Measurements from ENCODE around the gene CHODL. TPM values are rescaled to one million over a fixed set of nuclear protein-coding genes. Genes with fewer than 3 reads are reported as not detected.

The CHODL gene, protein sequence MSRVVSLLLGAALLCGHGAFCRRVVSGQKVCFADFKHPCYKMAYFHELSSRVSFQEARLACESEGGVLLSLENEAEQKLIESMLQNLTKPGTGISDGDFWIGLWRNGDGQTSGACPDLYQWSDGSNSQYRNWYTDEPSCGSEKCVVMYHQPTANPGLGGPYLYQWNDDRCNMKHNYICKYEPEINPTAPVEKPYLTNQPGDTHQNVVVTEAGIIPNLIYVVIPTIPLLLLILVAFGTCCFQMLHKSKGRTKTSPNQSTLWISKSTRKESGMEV
- total RNA-seq (2014; rRNA removed; shearing (Covaris generic)) = not detected in 2 replicates

DNA sequence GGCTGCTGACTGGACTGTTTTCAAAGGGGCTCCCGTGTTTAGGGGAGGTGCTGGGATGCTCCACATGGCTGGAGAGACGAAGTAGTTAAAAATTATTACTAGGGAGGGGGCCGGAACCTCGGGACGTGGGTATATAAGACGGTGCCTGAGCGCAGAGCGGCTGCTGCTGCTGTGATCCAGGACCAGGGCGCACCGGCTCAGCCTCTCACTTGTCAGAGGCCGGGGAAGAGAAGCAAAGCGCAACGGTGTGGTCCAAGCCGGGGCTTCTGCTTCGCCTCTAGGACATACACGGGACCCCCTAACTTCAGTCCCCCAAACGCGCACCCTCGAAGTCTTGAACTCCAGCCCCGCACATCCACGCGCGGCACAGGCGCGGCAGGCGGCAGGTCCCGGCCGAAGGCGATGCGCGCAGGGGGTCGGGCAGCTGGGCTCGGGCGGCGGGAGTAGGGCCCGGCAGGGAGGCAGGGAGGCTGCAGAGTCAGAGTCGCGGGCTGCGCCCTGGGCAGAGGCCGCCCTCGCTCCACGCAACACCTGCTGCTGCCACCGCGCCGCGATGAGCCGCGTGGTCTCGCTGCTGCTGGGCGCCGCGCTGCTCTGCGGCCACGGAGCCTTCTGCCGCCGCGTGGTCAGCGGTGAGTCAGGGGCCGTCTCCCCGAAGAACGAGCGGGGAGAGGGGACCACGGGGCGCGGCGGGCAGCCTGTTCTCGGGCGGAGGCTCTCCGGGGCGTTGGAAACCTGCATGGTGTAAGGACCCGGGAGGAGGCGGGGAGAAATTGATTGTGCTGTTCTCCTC is at the start of gene CHODL:
CHODL (plus strand) TSS at position 163 of the 793 bp plus-strand sequence; CDS start at position 554, 391 bp downstream.
- H3K9me3 ChIP-seq (replicated peaks) = no peaks in the 10 kb centered on the region
- no peak within 1 kb of the TSS for H3K4me3 ChIP-seq
- no peak for DNase-seq (ENCODE audit: low read depth in 1 of 2, low spot score in 2 of 2)
- no peaks in the 10 kb centered on the region for H3K36me3 ChIP-seq
- H3K27me3 ChIP-seq (replicated peaks) = no peaks in the 10 kb centered on the region
- no peak within 1 kb of the TSS for H3K27ac ChIP-seq
- H3K4me1 ChIP-seq (replicated peaks) = no peaks in the 10 kb centered on the region

DNA sequence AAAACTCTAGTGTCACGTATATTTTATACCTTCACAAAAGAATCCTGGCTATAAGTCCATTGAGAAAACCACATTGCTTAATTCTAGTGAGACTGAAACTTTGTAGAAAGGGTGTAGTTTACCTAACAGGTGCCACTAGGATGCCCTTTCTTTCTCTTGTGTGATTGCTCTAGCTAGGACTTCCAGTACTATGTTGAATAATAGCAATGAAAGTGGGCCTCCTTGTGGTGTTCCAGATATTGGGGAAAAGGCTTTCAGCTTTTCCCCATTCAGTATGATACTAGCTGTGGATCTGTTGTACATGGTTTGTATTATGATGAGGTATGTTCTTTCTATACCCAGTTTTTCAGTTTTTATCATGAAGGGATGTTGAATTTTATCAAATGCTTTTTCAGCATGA is 39.7 kb upstream of the CHODL start:
- no peak for DNase-seq (ENCODE audit: low read depth in 1 of 2, low spot score in 2 of 2)
- no peaks in the 10 kb centered on the region for H3K27me3 ChIP-seq (replicated peaks)
- no peak overlapping the region for H3K27ac ChIP-seq
- no peaks in the 10 kb centered on the region for H3K9me3 ChIP-seq (replicated peaks)
- no peaks in the 10 kb centered on the region for H3K36me3 ChIP-seq
- H3K4me1 ChIP-seq (replicated peaks) = no peaks in the 10 kb centered on the region
- no peak overlapping the region for H3K4me3 ChIP-seq

- Histone ChIP-seq H3K27me3 (replicated peaks) (no peaks in the 10 kb centered on the region), H3K9me3 (replicated peaks) (no peaks in the 10 kb centered on the region; the same call in 1 of the 2 replicates), H3K27ac (no peak overlapping the region), H3K4me1 (replicated peaks) (no peaks in the 10 kb centered on the region), H3K36me3 (no peaks in the 10 kb centered on the region), H3K4me3 (no peak overlapping the region)
- no peak for DNase-seq (ENCODE audit: low read depth in 1 of 2, low spot score in 2 of 2)
These were observed 26.3 kb upstream of the CHODL start for GRCh38 chr21:18218331-18218730.

DNA sequence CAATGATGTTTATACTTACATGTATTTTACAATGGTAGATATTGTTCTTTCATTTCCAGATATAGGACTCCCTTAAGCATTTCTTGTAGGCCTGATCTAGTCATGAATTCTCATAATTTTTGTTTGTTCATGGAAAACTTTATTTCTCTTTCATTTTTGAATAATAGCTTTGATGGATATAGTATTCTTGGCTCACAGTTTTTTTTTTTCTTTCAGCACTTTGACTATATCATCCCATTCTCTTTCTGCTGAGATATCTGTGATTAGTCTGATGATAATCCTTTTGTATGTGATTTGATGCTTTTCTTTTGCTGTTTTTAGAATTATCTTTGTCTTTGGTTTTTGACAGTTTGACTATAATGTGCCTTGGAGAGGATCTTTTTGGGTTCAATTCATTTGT is 24.1 kb upstream of the CHODL start:
- no peaks in the 10 kb centered on the region for H3K27me3 ChIP-seq (replicated peaks)
- no peak overlapping the region for H3K27ac ChIP-seq
- no peaks in the 10 kb centered on the region for H3K4me1 ChIP-seq (replicated peaks)
- DNase-seq (ENCODE audit: low read depth in 1 of 2, low spot score in 2 of 2) = no peak
- H3K4me3 ChIP-seq = no peak overlapping the region
- no peaks in the 10 kb centered on the region for H3K9me3 ChIP-seq (replicated peaks)
- no peaks in the 10 kb centered on the region for H3K36me3 ChIP-seq

- Histone ChIP-seq H3K9me3 (replicated peaks) (no peaks in the 10 kb centered on the region), H3K27ac (no peak overlapping the region), H3K27me3 (replicated peaks) (no peaks in the 10 kb centered on the region), H3K4me3 (no peak overlapping the region), H3K36me3 (no peaks in the 10 kb centered on the region), H3K4me1 (replicated peaks) (no peaks in the 10 kb centered on the region)
- no peak for DNase-seq (ENCODE audit: low read depth in 1 of 2, low spot score in 2 of 2)
These were observed 22.3 kb upstream of the CHODL start for GRCh38 chr21:18222346-18222745.

DNA sequence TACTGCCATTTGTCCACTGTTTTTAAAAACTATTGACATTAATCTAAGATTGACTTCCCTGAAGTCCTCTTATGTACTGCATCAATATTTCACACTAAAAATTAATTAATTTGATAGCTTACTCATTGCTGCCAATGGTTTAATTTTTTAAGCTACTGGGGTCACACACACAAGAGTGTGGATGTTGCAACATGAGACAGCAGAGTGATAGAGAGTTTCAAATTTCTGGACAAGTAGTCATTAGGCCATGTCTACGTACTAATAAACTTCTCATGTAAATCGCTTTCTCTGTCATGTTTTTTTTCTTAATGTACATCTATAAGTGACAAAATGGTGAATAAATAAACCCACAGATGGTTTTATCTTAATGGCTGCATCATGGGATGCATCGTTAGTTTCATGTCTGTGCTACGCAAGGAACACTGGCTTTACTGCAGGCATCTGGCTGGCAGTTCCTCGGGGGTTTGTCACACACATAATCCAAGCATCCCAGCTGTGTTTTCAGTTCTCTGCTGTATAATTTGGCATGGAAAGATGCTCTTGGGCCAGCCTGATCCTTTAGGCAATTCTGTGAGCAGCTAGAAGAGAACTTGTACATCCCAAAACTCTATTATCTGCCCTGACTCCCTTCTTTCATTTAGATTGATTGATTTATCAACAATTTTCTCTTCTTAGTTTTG is 16.4 kb upstream of the CHODL start:
- H3K27ac ChIP-seq = no peak overlapping the region
- no peaks in the 10 kb centered on the region for H3K9me3 ChIP-seq (replicated peaks)
- H3K4me3 ChIP-seq = no peak overlapping the region
- DNase-seq (ENCODE audit: low read depth in 1 of 2, low spot score in 2 of 2) = no peak
- no peaks in the 10 kb centered on the region for H3K36me3 ChIP-seq
- H3K27me3 ChIP-seq (replicated peaks) = no peaks in the 10 kb centered on the region
- H3K4me1 ChIP-seq (replicated peaks) = no peaks in the 10 kb centered on the region

GRCh38 chr21:18235545-18235944 is 9.1 kb upstream of the CHODL start:
- no peaks in the 10 kb centered on the region for H3K4me1 ChIP-seq (replicated peaks)
- no peaks in the 10 kb centered on the region for H3K27me3 ChIP-seq (replicated peaks)
- no peak for DNase-seq (ENCODE audit: low read depth in 1 of 2, low spot score in 2 of 2)
- H3K27ac ChIP-seq = no peak overlapping the region
- H3K4me3 ChIP-seq = no peak overlapping the region
- H3K9me3 ChIP-seq (replicated peaks) = no peaks in the 10 kb centered on the region
- no peaks in the 10 kb centered on the region for H3K36me3 ChIP-seq

DNA sequence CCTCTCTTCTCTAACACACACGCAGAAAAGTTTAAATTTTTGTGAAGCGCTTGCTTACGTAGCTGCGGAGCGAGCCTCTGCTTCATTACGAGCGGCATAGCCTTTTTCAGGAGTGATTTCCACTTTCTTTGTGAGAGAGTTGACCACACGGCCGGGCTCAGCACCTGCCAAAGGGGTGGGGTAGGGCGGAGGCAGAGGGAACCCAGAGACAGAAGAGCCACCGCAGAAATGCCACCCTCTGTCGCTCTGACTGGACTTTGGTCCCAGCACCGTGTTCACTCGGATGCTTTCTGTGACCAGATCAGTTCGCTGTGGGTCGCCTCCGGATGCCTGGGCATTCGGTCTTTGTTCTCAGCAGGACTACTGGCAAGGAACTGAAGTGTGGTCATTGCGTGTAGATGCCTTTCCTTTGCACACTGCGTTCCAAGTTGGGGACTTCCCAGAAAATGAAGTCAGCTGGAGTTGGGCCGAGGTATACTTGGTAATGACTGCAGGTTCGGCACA is 883 bp downstream of the CHODL start:
- Histone ChIP-seq H3K4me1 (replicated peaks) (no peaks in the 10 kb centered on the region), H3K36me3 (no peaks in the 10 kb centered on the region), H3K27me3 (replicated peaks) (no peaks in the 10 kb centered on the region), H3K4me3 (no peak overlapping the region), H3K9me3 (replicated peaks) (no peaks in the 10 kb centered on the region), H3K27ac (no peak overlapping the region)
- no peak for DNase-seq (ENCODE audit: low read depth in 1 of 2, low spot score in 2 of 2)

DNA sequence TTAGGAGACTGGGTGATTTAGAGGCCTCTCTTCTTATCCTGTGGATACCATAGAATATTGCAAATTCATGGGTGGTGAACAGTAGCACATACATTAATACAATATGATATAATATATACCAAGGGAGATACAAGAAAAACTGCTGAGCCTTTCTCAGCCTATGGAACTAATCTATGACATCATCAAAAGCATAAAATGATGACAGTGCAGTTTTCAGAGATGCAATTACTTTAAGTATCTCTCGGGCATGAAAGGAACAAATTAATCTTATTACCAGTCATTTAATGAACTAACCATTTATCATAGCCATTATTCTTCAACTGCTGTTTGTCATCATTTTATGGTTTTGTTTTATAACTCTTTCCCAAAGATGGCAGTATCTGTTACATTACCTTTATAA is 3.5 kb downstream of the CHODL start:
- DNase-seq (ENCODE audit: low read depth in 1 of 2, low spot score in 2 of 2) = no peak
- no peak overlapping the region for H3K4me3 ChIP-seq

DNA sequence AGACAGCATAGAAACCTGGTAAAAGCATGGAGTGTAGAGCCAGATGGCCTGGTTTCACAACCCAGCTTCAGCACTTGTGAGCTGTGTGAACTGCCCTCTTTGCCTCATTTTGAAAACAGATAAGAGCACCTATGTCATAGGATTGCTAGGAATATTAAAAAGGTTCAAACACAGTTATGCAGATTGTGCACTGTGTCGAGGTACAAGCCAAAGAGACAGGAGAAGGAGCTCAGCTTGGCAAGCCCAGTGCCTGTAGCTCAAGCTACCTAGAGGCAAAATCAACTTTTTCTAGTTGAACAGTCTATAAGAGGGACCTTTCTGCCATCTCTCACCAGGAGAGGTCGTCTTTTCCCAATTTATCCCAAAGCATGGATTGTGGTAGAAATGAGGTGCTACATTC is 5.0 kb downstream of the CHODL start:
- Histone ChIP-seq H3K36me3 (no peaks in the 10 kb centered on the region), H3K4me3 (no peak overlapping the region), H3K27ac (no peak overlapping the region), H3K9me3 (replicated peaks) (no peaks in the 10 kb centered on the region), H3K4me1 (replicated peaks) (no peaks in the 10 kb centered on the region), H3K27me3 (replicated peaks) (no peaks in the 10 kb centered on the region)
- no peak for DNase-seq (ENCODE audit: low read depth in 1 of 2, low spot score in 2 of 2)

More for the DNA sequence above, 3.5 kb downstream of the CHODL start:
- Histone ChIP-seq H3K36me3 (no peaks in the 10 kb centered on the region), H3K4me1 (replicated peaks) (no peaks in the 10 kb centered on the region), H3K27me3 (replicated peaks) (no peaks in the 10 kb centered on the region), H3K27ac (no peak overlapping the region), H3K9me3 (replicated peaks) (no peaks in the 10 kb centered on the region)

- H3K4me1 ChIP-seq (replicated peaks) = no peaks in the 10 kb centered on the region
- DNase-seq (ENCODE audit: low read depth in 1 of 2, low spot score in 2 of 2) = no peak
- no peaks in the 10 kb centered on the region for H3K9me3 ChIP-seq (replicated peaks)
- no peak overlapping the region for H3K4me3 ChIP-seq
- H3K27ac ChIP-seq = no peak overlapping the region
- H3K27me3 ChIP-seq (replicated peaks) = no peaks in the 10 kb centered on the region
- H3K36me3 ChIP-seq = no peaks in the 10 kb centered on the region
These were observed 6.4 kb downstream of the CHODL start for GRCh38 chr21:18251065-18251464.

GRCh38 chr21:18252256-18252655 is 7.6 kb downstream of the CHODL start:
- H3K27ac ChIP-seq = no peak overlapping the region
- DNase-seq (ENCODE audit: low read depth in 1 of 2, low spot score in 2 of 2) = no peak
- H3K4me3 ChIP-seq = no peak overlapping the region
- no peaks in the 10 kb centered on the region for H3K36me3 ChIP-seq
- H3K27me3 ChIP-seq (replicated peaks) = no peaks in the 10 kb centered on the region
- no peaks in the 10 kb centered on the region for H3K4me1 ChIP-seq (replicated peaks)
- no peaks in the 10 kb centered on the region for H3K9me3 ChIP-seq (replicated peaks)

- Histone ChIP-seq H3K36me3 (no peaks in the 10 kb centered on the region), H3K4me1 (replicated peaks) (no peaks in the 10 kb centered on the region), H3K9me3 (replicated peaks) (no peaks in the 10 kb centered on the region), H3K27me3 (replicated peaks) (no peaks in the 10 kb centered on the region), H3K4me3 (no peak overlapping the region), H3K27ac (no peak overlapping the region)
- no peak for DNase-seq (ENCODE audit: low read depth in 1 of 2, low spot score in 2 of 2)
These were observed 8.0 kb downstream of the CHODL start for GRCh38 chr21:18252680-18253079.

GRCh38 chr21:18253221-18253620 is 8.6 kb downstream of the CHODL start:
- Histone ChIP-seq H3K36me3 (no peaks in the 10 kb centered on the region), H3K4me3 (no peak overlapping the region), H3K4me1 (replicated peaks) (no peaks in the 10 kb centered on the region), H3K27me3 (replicated peaks) (no peaks in the 10 kb centered on the region), H3K9me3 (replicated peaks) (no peaks in the 10 kb centered on the region), H3K27ac (no peak overlapping the region)
- DNase-seq (ENCODE audit: low read depth in 1 of 2, low spot score in 2 of 2) = no peak
